Endothelial cell of umbilical vein (primary cell): ENCODE results near the gene PIK3C2G. TPM values are rescaled to one million over a fixed set of nuclear protein-coding genes. Genes with fewer than 3 reads are reported as not detected.

Source experiments
- BruUV-seq: library from RNA; stranded (reverse); fragments of 400-500 nt; replicated peaks from 2 replicates; lab custom pipeline; 2021; lab: Mats Ljungman, UMichigan
- CTCF ChIA-PET: fragments of 300-600, 350-600 bp; sonication (Branson Sonifier 250); formaldehyde crosslinking; loops from one replicate; lab custom pipeline; 2021; ENCODE audit warnings: antibody characterized with exemption, inconsistent platforms; lab: Charles Lee
- POLR2A ChIA-PET: fragments of 300-600, 350-600 bp; sonication (Branson Sonifier 250); formaldehyde crosslinking; loops from one replicate; lab custom pipeline; 2021; ENCODE audit warnings: antibody characterized with exemption, inconsistent platforms; lab: Charles Lee
- DNase-seq: peaks from one replicate; pipeline ENCODE4 v3.0.0-alpha.2; 2011; ENCODE audit warnings: low read depth, low spot score
- FAIRE-seq: peaks from 2 replicates; lab custom pipeline; 2011; peaks lifted over from hg19 to GRCh38; lab: Jason Lieb, UNC
- H2AFZ ChIP-seq: 2 replicates; pipeline ENCODE4 v1.6.0; 2012; ENCODE audit warnings: low read depth, low read length, control low read depth, inconsistent platforms
- H3K27ac ChIP-seq: 2 replicates; pipeline ENCODE4 v1.5.1; 2011; ENCODE audit warnings: low read depth, mild to moderate bottlenecking, control low read depth, low read length, moderate library complexity; ENCODE audit not compliant: insufficient read depth
- H3K27me3 ChIP-seq, 2 experiments: 2 replicates each; pipeline versions ENCODE4 v1.6.0 to v1.6.1; 2011; ENCODE audit warnings: low read length in 2 of 2, mixed read lengths in 1 of 2; ENCODE audit not compliant: control insufficient read depth in 2 of 2, insufficient read depth in 2 of 2
- H3K36me3 ChIP-seq, 2 experiments: 2 replicates in 1 of 2; 3 replicates in 1 of 2; pipeline ENCODE4 v1.5.1; 2011; ENCODE audit warnings: low read length in 2 of 2, mild to moderate bottlenecking in 1 of 2, moderate library complexity in 1 of 2; ENCODE audit not compliant: control insufficient read depth in 2 of 2, insufficient read depth in 2 of 2; ENCODE audit errors: extremely low read depth in 1 of 2
- H3K4me1 ChIP-seq: 3 replicates; pipeline ENCODE4 v1.5.1; 2011; ENCODE audit warnings: mild to moderate bottlenecking, low read length; ENCODE audit not compliant: control insufficient read depth, insufficient read depth; ENCODE audit errors: extremely low read depth
- H3K4me2 ChIP-seq: 2 replicates; pipeline ENCODE4 v1.6.1; 2011; ENCODE audit warnings: low read length, control low read depth, mixed read lengths; ENCODE audit not compliant: insufficient read depth
- H3K4me3 ChIP-seq, 3 experiments: fragments of 200-600 bp in 1 of 3; sonication (generic), shearing (Covaris generic) in 1 of 3; replicated peaks in 1 of 3; 2 replicates each; pipeline ENCODE4 v1.5.1; 2011 to 2016; ENCODE audit warnings: control low read depth in 3 of 3, low read length in 3 of 3, mild to moderate bottlenecking in 2 of 3, inconsistent platforms in 1 of 3, low read depth in 1 of 3, moderate library complexity in 1 of 3; ENCODE audit not compliant: insufficient read depth in 1 of 3
- H3K79me2 ChIP-seq: 2 replicates; pipeline ENCODE4 v1.6.0; 2012; ENCODE audit warnings: low read length, inconsistent platforms; ENCODE audit not compliant: control insufficient read depth, insufficient read depth
- H3K9ac ChIP-seq: replicated peaks from 2 replicates; pipeline ENCODE3; 2011; ENCODE audit warnings: low read length, control low read depth; ENCODE audit not compliant: insufficient read depth; ENCODE audit errors: extremely low read depth
- H3K9me1 ChIP-seq: replicated peaks from 3 replicates; pipeline ENCODE4 v1.6.0; 2011; ENCODE audit warnings: mild to moderate bottlenecking, low read length; ENCODE audit not compliant: control insufficient read depth, insufficient read depth; ENCODE audit errors: extremely low read depth
- H3K9me3 ChIP-seq: replicated peaks from 2 replicates; pipeline ENCODE4 v1.5.1; 2012; ENCODE audit warnings: low read length, inconsistent platforms; ENCODE audit not compliant: control insufficient read depth, insufficient read depth
- H4K20me1 ChIP-seq: replicated peaks from 2 replicates; pipeline ENCODE3; 2011; ENCODE audit warnings: mild to moderate bottlenecking, low read length; ENCODE audit not compliant: control insufficient read depth, insufficient read depth; ENCODE audit errors: extremely low read depth
- CTCF ChIP-seq, 2 donors: IDR thresholded peaks; 1 replicate in 1 of 2; 2 replicates in 1 of 2; pipeline ENCODE4 v1.5.1; 2011; ENCODE audit warnings: low read length in 2 of 2, mild to moderate bottlenecking in 2 of 2, moderate library complexity in 2 of 2, control low read depth in 1 of 2, inconsistent platforms in 1 of 2, low read depth in 1 of 2; ENCODE audit not compliant: insufficient read depth in 1 of 2; ENCODE audit errors: extremely low read depth in 1 of 2
- EZH2 ChIP-seq: IDR thresholded peaks from 2 replicates; pipeline ENCODE4 v1.6.1; 2012; ENCODE audit warnings: borderline replicate concordance, low read depth, mild to moderate bottlenecking, moderate library complexity, low read length, inconsistent platforms; ENCODE audit not compliant: severe bottlenecking
- FOS ChIP-seq: IDR thresholded peaks from 2 replicates; pipeline ENCODE4 v1.6.1; 2011; ENCODE audit warnings: mild to moderate bottlenecking, low read length, moderate library complexity, borderline replicate concordance; ENCODE audit not compliant: insufficient read depth
- GATA2 ChIP-seq: IDR thresholded peaks from 2 replicates; pipeline ENCODE4 v1.7.0; 2011; ENCODE audit warnings: low read depth, mild to moderate bottlenecking, moderate library complexity, mixed read lengths, low read length; ENCODE audit not compliant: insufficient read length, insufficient read depth
- JUN ChIP-seq: IDR thresholded peaks from 2 replicates; pipeline ENCODE4 v1.6.1; 2011; ENCODE audit warnings: borderline replicate concordance, low read depth; ENCODE audit not compliant: insufficient read length, insufficient read depth
- MYC ChIP-seq: IDR thresholded peaks from one replicate; pipeline ENCODE4 v1.6.1; 2011; ENCODE audit warnings: mild to moderate bottlenecking, low read depth, low read length
- POLR2A ChIP-seq: IDR thresholded peaks from 2 replicates; pipeline ENCODE4 v1.6.1; 2012; ENCODE audit warnings: low read depth, mild to moderate bottlenecking, control low read depth, low read length
- POLR2AphosphoS5 ChIP-seq: IDR thresholded peaks from 2 replicates; pipeline ENCODE4 v1.6.1; 2012; ENCODE audit warnings: low read depth, mild to moderate bottlenecking, control low read depth, low read length, moderate library complexity; ENCODE audit not compliant: insufficient read depth
- dilution Hi-C: fragments of 300-500 bp; cut with MboI; formaldehyde crosslinking; loops from one replicate; pipeline ENCODE4 v1.15.0; 2019; ENCODE audit warnings: low sequenced_read_pairs; ENCODE audit not compliant: extremely low pct_ligation_motif_present
- intact Hi-C: fragments of 100-400 bp; cut with micrococcal nuclease; formaldehyde crosslinking; loops from one replicate; pipeline ENCODE4 v1.10.0; 2022
- polyA plus RNA-seq, 4 experiments: library from polyadenylated mRNA; depleted of rRNA in 3 of 4; stranded (reverse) in 3 of 4; unstranded in 1 of 4; fragments of >200 nt; gene quantifications; 2 replicates each; pipeline versions ENCODE4 v1.2.1 to v1.2.3, GENCODE V29; 2011 to 2012; ENCODE audit warnings: missing spikeins in 1 of 4
- total RNA-seq: library from RNA; stranded (reverse); gene quantifications from 2 replicates; pipeline ENCODE4 v1.2.3, GENCODE V29; 2021
- TF ChIP-seq, protein P1 (sequence below): IDR thresholded peaks from 2 replicates; pipeline ENCODE4 v1.6.1; 2011; ENCODE audit not compliant: insufficient read depth, insufficient read length

PIK3C2G gene
- total and polyA plus RNA-seq, 2 donors (not counting 3 experiments of a cell fraction or from before 2014, with no cell fraction given): not detected

DNA sequence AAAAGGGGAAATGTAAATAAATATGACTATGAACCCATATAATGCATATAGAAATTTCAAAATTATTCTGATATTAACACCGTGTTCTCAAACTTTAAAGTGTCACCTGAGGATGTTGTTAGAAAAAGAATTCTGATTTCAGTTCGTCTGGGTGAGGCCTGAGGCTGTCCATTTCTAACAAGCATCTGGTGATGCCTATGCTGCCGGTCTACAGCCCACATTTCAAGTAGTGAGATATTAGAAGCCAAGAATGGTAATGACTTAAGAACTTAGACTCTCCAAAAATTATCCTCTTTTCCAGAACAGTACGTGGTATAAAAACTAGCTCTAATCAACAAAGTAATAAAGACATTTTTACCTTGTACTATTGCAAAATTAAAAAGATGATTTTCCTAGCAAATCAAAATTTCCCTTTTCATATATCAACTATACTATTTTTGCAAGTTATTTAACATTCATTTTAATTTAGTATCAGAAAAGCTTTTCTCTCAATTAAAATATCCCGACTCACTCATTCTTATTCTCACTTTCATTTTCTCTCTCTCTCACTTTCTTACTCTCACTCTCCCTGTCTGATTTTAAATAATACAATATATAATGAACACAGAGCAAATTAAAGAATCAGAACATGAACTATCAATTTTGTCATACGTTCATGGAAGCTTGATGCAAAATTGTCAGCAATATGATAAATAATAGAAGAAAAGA lies 35.0 kb downstream of the PIK3C2G start:
- Histone ChIP-seq H3K4me3 (no peak overlapping the region), H3K4me1 (no peaks in the 10 kb centered on the region), H3K27ac (no peak overlapping the region), H3K9ac (no peak overlapping the region), H3K27me3 (no peaks in the 10 kb centered on the region), H3K9me1 (no peaks in the 10 kb centered on the region), H4K20me1 (no peaks in the 10 kb centered on the region), H3K79me2 (no peaks in the 10 kb centered on the region), H3K4me2 (no peak overlapping the region), H3K36me3 (no peaks in the 10 kb centered on the region), H2AFZ (no peak overlapping the region), H3K9me3 (no peaks in the 10 kb centered on the region)
- BruUV-seq: no TSS peak
- CTCF ChIA-PET: interaction anchor here (1.1 to 1.2 kb wide), 2 partner anchors 24 to 35 kb away, joined by 3 read pairs; partner anchors contain the start of gene PIK3C2G
- dilution Hi-C loops (no loop called here), intact Hi-C loops (no loop called here)
- TF ChIP-seq POLR2AphosphoS5: no peak
- TF ChIP-seq GATA2: no peak
- TF ChIP-seq MYC: no peak
- TF ChIP-seq POLR2A: no peak
- TF ChIP-seq FOS: no peak
- DNase-seq (no peak), FAIRE-seq (no peak)
- POLR2A ChIA-PET: no interaction called here

- Histone ChIP-seq H3K36me3 (no peaks in the 10 kb centered on the region), H2AFZ (no peak overlapping the region), H3K4me2 (no peak overlapping the region), H4K20me1 (no peaks in the 10 kb centered on the region), H3K27ac (no peak overlapping the region), H3K4me3 (no peak overlapping the region), H3K79me2 (no peaks in the 10 kb centered on the region), H3K4me1 (no peaks in the 10 kb centered on the region), H3K9ac (no peak overlapping the region), H3K9me1 (no peaks in the 10 kb centered on the region), H3K27me3 (no peaks in the 10 kb centered on the region), H3K9me3 (no peaks in the 10 kb centered on the region)
- CTCF ChIA-PET: interaction anchor here (1.1 to 1.2 kb wide), 2 partner anchors 23 to 35 kb away, joined by 3 read pairs; partner anchors contain the start of gene PIK3C2G
- FAIRE-seq: no peak
- no peak for DNase-seq
- no TSS peak for BruUV-seq
- intact Hi-C loops: no loop called here
- TF ChIP-seq POLR2A (no peak), FOS (no peak), CTCF (IDR thresholded peaks at IDR 0.05; ENCODE audit: extremely low read depth in 1 of 2, insufficient read depth in 1 of 2, low read depth in 1 of 2, low read length in 2 of 2) (no peak), JUN (no peak), GATA2 (no peak), EZH2 (no peak), MYC (no peak)
- TF ChIP-seq, protein P1, sequence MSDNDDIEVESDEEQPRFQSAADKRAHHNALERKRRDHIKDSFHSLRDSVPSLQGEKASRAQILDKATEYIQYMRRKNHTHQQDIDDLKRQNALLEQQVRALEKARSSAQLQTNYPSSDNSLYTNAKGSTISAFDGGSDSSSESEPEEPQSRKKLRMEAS: no peak
- POLR2A ChIA-PET: no interaction called here
- dilution Hi-C loops: no loop called here
Measured at GRCh38 chr12:18296909-18297280, 35.6 kb downstream of the PIK3C2G start.
